KG1 (cell line): ENCODE measurements around the gene PLEKHG4.

Experiments
- DNase-seq: peaks from one replicate; lab custom pipeline; 2025; lab: John Stamatoyannopoulos, UW

PLEKHG4 gene

GRCh38 chr16:67246081-67246755, 33.1 kb upstream of the PLEKHG4 start:
- no peak for DNase-seq

DNA sequence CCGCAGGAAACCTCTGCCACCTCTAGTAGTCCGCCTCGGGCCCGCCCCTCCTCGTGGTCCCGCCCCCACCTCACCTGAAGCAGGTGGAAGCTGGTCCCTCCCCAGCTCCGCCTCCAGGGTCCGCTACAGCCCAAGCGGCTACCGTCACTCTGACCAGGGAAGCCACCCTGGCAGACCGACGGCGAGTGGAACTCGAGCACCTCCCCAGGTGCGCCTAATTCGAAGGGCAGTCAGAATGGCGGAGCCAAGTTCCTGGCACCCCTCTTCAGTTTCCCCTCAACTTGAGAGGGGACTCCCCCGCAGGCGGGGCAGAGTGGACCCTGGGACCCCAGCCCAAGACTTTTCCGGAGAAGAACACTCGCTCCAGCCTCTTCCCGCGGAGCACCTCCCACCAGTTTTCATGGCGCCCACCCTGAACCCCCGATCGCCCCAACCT, 32.6 kb upstream of the PLEKHG4 start:
- DNase-seq: no peak

DNA sequence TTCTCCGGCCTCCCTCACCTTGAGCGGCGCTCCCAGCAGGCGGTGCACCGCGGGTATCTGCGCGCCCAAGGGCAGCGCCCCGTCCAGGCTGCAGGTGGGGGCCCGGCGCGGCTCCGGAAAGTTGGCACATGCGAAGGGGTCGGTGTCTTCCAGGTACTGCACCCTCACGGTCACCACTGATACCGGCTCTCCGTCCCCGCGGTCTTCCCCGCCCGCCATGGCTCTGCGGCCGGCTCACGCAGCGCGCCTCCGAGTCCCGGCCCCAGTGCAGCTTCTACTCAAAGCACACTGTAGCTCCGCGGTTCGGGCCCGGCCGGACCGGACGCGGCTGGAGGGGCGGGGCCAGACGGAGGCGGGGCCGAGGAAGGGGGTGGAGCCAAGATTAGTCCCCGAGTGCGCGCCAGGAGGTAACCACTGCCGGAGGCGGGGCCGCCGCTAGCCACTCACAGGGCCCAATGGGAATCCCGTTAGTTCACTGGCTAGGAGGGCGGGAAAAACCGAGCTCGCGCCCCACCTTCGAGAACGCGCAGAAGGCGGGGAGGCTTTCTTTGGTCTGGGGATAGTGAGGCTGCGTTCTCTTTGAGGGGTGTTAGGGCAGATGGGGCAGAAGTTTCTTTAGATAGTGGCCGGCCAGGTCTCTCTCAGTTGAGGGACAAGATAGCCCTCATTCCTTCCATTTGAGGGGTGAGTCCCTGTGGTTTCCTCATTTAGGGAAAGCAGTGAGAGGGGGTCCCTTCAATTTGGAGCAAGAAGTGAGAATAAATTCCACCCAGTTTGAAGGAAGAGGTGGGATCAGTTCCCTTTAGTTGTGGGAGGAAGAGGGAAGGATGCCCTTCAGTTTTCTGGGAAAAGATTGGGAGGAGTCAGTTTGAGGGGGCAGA, 31.9 kb upstream of the PLEKHG4 start, which contains the start of gene FHOD1:
Gene FHOD1, minus strand, starts transcription at position 290 of the 881 bp plus-strand sequence. Its CDS starts 71 bp downstream, at position 219.
- DNase-seq: peak; percentile 94

GRCh38 chr16:67248073-67248400, 31.3 kb upstream of the PLEKHG4 start:
- DNase-seq: no peak

- no peak for DNase-seq
These were observed 30.7 kb upstream of the PLEKHG4 start, which contains the start of gene SLC9A5 for GRCh38 chr16:67248401-67249177. Gene SLC9A5 (plus strand): TSS chr16:67248979. CDS start chr16:67249015, 36 bp downstream.

GRCh38 chr16:67249178-67250044, 29.9 kb upstream of the PLEKHG4 start:
- DNase-seq: no peak

DNA sequence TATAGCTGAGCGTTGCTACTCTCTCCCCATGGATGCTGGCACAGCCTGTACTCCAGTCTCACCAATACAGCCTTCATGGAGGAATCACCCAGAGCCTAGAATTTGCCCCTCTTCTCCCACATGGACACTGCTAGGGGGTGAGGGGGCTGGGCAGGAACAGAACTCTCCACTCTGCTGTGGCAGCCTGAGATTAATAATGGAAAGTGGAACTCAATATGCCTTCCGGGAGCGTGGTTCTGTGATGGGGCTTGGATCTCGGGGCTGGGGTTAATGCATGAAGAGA, 29.3 kb upstream of the PLEKHG4 start:
- DNase-seq: no peak

- no peak for DNase-seq
These were observed 26.5 kb upstream of the PLEKHG4 start for GRCh38 chr16:67252609-67253497.

- DNase-seq: no peak
These were observed 24.4 kb upstream of the PLEKHG4 start for GRCh38 chr16:67254801-67255552.

DNA sequence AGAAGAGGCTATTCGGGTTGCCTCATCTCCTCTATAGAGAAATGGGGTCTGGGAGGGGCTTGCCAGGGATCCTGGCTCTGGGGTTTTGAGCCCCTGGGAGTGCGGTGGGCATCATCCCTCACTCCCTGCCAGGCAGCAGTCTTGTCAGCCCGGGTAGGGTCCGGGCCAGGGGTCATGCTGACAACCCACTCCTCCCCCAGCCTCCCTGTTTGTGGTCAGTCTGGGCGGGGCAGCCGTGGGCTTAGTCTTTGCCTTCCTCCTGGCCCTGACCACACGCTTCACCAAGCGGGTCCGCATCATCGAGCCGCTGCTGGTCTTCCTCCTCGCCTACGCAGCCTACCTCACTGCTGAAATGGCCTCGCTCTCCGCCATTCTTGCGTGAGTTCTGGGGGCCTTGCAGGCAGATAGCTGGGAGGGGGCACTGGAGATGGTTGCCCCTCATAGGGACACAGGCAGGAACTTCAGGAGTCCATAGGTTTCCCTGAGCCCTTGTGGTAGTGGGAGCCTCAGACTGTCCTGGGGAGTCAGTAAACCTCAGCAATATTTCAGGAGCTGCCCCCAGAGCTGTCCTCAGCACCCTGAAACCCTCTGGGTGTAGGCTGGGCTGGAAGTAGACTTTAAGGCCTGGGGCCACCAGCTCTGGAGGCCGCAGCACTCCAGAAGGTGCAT, 23.6 kb upstream of the PLEKHG4 start:
- DNase-seq: no peak

- no peak for DNase-seq
These were observed 22.6 kb upstream of the PLEKHG4 start for GRCh38 chr16:67256701-67257230.

DNA sequence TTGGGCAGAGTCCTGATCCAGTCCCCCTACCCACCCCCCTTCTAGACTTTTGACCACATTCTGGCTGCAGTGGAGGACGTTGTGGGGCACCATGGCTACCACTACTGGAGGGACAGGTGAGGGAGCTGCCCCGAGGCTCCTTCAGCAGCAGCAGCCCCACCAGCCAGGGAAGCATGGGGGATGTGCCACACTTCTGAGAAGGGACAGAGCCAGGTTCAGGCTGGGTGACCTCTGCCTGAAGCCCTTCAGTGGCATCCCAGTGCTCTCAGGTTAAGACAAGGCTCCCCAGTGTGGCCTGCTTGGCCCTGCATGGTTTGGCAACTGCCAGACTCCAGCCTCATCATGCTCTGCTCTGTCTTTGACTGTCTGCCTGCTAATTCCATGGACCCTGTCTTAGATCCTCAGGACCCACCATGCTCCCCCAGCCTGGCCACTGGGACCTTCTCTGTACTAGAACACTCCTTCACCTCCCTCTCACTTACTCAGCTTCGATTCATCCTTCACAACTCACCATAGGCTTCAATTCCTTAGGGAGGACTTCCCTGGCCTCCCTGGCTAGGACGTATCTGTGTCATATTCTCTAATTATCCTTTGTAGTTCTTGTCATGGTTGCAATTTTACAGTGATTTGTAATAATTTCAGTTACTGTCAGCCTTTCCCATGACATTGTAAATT, 21.7 kb upstream of the PLEKHG4 start:
- no peak for DNase-seq

DNA sequence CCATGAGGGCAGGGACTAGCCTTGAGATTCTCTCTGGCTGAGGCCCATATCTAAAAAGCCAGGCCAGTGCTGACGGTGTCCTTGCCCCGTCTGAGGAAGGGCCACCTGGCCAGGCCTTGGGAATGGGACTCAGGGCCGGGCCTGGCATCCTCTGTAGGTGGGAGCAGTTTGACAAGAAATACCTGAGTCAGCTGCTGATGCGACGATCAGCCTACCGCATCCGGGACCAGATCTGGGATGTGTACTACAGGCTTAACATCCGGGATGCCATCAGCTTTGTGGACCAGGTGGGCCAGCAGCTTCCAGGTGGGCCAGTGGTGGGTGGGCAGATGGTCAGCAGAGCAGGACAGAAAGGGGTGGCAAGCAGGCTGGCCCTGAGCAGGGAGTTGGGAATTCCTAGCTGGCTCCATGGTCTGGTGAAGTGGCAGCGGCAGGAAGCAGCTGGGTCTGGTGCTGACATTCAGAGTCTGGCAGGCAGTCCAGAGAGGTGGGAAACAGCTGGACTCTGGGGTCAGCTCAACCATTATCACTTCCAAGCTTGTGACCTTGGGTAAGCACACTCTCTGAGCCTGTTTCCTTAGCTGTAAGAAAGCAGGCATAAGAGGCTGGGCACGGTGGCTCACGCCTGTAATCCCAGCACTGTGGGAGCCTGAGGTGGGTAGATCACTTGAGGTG, 21.0 kb upstream of the PLEKHG4 start:
- DNase-seq: no peak

- no peak for DNase-seq
These were observed 19.6 kb upstream of the PLEKHG4 start for GRCh38 chr16:67259705-67260104.

DNA sequence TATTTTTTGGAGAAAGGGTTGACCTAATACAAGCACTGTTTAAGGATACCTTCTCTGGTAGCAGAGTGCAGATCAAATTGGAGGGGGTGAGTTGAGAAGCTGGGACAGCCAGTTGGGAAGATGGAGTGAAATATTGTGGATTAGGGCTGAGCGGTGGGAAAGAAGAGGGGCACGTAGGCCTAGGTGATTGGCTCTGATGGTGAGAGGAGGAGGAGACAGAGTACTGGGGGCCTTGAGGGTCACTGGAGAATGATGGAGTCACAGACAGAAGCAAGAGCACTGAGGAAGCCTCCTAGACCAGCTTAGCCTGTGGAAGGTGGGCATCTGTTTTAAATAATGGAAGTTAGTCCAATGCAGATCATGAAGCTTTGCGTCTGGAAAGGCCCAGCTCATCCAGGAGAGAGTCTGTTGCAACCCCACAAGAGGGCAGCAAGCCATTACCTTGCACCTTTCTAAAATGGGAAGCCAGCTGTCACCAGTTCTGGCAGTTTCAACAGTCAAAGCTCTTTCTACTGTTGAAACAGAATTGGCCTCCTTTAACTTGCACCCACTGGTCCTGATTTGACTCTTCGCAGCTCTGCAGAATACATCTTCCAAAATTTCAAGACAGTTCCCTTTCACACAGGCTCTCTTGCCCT, 18.8 kb upstream of the PLEKHG4 start:
- DNase-seq: peak; percentile 27

GRCh38 chr16:67263201-67263600, 16.1 kb upstream of the PLEKHG4 start:
- DNase-seq: no peak

GRCh38 chr16:67264277-67264676, 15.1 kb upstream of the PLEKHG4 start:
- no peak for DNase-seq
